Ecto neural progenitor cell (in vitro differentiated cells): ENCODE results near the gene SDF4.

Experiments used
- DNase-seq: peaks from one replicate; pipeline ENCODE4 v3.0.0-alpha.2; 2018; ENCODE audit warnings: low spot score

SDF4 gene

DNA sequence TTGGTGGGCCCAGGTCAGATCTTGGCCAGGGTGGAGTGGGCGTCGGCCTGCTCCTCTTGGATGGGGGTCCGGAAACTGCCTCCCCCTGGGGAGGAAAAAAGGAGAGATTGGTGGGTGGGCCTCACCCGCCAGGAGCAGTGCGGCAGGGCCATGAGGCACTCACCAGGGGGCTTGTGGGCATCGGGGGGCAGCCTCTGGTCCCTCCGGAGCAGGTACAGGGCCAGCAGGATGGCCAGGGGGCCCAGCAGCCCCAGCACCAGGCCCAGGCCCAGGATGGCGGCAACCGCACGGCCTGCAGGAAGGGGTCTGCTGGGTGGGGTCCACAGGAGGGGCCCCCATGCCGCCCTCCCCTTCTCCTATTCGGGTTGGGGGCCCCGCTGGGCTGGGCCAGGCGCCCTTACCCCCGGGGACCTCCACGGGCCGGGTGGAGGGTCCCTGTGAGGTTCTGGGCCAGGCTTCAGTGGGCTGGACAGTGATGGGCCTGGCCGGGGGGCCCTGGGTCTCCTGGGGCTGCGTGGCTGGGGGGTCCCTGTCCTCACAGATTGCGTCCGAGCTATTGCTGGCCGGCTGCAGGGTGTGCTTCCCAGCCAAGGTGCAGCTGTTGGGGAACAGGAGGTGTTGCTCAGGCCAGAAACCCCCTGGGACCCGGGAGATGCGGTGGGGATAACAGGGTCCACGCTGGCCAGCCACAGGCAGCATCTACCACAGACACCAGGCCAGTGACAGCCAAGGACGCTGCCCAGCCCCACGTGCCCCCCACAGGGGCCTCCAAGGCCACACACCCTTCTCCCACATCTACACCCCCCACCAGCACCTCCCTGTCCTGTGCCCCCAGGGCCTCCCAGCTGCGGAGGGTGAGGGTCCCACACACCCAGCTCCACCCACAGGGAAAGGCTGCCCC, 20.0 kb downstream of the SDF4 start:
- DNase-seq, result no peak

DNA sequence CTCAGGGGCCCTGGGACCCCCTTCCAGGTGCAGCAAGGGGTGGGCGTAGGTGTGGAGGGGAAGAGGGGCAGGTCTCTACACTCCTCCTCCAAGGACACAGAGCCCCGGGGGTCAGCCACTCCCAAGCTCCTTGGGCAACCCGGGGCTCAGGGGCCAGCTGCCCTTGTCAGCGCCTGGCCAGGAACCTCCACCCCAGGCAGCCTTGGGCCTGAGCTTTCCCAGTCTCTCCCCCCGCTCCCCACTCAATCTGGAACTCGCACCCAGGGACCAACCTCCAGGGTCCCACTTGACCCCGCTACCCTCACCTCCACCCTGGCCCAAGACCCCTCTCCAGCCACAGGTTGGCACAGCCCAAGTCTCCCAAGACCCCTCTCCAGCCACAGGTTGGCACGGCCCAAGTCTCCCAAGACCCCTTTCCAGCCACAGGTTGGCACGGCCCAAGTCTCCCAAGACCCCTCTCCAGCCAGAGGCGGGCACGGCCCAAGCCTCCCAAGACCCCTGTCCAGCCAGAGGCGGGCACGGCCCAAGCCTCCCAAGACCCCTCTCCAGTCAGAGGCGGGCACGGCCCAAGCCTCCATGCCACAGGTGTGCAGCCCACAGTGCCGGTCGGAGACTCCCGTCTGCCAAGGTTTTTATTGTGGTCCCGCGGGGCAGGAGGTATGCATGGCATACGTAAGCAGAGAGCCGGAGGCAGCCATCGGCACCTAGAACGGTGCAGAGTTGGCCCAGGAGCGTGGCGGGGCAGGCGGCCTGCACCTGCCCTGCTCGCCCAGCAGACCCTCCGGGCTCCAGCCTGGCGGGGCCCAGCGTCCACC, 20.9 kb downstream of the SDF4 start:
- DNase-seq, result no peak

DNA sequence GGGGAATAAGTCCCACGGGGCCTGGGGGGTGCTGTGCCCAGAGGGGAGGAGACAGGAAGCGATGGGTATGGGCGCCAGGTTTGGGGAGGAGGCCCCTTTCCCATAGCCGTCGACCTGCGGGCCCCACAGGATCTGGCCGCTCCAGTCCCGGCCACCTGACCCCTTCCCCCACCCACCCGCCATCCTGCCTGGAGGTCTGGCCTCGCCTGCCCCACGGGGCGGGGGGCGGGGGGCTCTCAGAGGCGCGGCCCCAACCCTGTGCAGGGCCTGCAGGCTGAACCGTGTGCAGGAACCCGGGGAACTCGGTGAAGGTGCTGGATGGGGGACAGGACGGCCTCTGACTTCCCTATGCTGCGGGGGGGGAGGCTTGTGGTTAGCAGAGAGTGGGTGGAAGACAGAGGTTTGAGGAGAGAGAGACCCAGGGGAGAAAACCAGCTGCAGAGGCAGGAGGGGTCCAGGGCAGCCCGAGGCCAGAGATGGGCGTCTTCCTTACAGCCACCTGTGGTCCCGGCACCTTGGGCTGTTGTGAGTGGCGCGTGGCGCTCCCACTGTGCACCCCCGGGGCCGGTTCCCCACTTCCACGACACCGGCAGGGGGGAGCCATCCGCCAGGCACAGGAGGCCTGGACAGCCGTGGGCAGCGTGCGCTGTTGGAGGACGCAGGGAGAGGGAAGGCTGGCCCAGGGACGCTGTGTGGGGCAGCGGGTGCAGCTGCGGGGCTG, 22.9 kb downstream of the SDF4 start:
- DNase-seq, result no peak

DNA sequence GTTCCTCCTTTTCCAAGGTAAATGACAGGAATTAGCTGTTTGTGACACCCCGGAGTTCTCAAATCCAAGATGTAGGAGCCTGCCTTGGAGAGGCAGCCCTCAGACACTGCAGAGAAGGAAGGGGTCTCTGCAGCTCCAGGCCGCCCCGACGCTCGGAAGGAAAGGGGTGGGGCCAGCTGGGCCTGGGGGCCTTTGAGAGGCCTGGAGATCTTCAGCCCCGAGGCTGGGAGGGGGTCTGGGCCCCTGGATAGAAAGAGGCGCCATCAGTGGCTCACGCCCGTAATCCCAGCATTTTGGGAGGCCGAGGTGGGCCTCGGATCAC, 24.3 kb downstream of the SDF4 start:
- no peak for DNase-seq

DNA sequence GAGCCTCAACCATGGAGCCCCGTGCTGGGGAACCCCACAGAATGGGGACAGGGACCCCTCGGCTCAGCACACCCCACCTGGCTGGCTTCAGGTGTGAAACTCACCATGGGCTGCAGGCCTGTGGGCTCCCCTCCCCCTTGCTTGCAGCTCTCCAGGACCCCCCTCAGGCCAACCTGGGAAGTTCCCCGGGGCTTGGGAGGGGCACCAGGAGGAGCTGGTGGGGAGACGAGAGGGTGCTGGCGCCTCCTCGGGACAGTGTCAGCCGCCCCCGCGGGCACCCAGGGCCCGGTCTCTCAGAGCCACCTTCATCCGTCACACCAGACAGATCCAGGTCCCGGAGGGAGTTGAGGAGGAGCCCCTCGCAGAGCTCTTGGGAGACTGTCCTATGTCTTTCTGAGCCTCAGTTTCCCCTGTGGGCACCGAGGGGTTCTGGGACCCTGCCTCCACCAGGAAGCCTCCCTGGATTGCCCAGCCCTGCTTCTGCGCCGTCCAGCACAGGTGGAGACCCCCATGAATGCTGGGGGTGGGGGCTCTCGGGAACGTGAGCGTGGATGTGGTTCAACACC, 24.8 kb downstream of the SDF4 start:
- DNase-seq, result no peak

DNA sequence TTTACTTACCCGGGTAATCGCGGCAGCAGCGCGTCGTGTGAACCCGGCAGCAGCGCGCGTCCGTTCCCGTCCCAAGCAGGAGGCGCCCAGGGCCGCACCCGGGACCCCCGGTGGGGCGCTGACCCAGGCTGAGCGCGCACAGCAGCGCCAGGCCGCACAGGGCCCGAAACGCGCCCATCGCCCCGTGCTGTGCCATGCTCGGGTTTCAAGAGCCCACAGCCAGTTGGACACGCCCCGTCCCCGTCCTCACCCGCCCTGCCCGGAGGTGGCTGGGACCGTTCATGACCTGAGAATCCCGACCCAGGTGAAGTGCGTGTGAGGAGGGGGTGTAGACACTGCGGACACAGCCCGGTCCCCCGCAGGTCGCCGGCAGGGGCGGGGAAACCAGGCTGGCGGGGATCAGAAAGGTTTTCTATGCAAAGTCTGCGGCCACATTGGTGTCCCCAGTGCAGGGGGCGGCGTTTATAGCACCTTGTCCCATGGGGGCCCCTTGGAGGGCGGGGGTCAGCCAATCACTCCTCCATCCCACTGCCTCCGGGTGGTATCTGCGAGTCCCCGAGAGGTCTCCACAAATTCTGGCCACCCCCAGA, 25.3 kb downstream of the SDF4 start, which contains the start of gene TNFRSF18:
Gene TNFRSF18 (minus strand): TSS at position 217 of the 590 bp plus-strand sequence. CDS start 21 bp downstream, at position 196.
- DNase-seq, result no peak

DNA sequence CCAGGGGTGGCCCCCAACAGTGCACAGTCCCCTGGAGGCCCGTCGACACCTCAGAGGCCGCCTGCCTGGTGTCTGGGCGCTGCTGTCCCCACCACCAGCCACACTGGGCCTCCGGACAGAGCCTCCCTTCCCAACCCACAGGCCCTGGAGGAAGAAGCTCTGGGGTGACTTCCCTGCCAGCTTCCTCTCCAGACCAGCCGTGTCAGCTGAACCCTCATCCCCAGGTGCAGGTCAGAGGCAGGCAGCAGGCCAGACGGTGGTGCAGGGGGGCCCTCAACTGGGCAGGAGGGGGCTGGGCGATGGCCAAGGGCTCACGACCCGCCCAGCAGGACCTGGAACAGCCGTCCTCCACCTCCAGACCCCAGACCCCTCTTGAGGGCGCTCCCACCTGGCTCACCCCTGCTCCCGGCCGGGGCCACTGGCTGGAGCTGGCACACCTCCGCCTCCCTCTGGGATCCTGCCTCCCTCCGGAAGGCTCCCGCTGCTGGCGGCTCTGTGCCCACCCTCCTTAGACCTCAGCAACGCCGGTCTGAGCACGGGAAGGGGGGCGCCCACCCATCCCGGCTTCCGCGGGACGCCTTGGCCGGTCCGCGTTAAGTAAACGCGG, 25.9 kb downstream of the SDF4 start:
- no peak for DNase-seq

DNA sequence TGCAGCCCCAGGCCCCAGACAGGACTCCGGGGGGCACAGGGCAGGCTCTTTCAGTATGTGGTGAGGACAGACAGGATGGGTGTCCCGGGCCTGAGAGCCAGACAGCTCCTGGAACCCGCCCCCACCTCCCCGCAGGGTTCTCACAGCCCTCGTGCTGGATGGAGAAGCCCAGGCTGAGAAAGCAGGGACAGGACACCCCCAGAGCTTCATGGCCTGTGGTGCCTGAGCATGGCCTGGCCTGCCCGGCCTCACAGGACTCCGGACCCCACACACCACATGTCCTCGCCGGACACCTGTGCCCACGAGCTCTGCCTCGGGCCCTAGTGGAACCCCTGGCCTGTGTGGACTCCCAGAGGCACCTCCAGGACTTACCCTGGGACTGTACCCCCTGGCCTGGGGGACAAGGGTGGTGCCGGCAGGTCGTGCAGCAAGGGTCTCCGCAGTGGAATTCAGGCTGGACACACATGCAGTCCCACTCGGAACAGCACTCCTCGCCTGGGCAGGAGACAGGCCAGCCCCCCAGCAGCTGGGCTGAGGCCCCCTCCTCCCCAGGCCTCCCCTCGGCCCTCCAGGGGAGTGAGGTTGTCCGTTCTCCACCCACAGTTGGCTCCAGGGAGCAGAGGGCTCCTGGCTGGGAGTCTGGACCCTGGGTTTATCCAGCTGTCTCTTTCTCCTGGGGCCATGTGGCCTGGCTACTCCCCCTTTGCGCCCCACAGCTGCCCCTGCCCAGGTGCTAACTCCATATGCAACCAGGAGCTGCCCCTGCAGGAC, 26.6 kb downstream of the SDF4 start:
- DNase-seq, result no peak

DNA sequence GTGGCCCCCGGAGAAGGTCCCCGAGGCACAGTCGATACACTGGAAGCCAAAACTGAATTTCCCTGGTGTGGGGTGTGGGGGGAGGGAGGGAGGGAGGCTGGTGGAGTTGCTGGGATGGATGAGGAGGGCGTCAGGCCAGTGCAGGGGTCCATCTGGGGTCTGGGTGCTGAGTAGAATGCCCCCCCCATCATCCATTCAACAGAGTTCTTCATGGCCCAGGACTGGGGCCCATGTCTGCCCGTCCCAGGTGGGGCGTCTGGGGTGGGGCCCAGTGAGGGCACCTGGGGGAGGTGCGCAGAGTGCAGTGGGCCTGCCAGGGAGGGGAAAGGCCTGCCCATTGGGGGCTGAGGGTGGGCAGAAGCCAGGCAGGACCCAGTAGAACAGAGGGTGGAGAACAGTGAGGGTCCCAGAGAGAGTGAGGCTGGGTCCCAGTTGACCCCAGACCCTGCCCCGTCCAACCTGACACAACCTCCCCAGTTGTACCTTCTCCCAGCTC, 27.3 kb downstream of the SDF4 start:
- no peak for DNase-seq

DNA sequence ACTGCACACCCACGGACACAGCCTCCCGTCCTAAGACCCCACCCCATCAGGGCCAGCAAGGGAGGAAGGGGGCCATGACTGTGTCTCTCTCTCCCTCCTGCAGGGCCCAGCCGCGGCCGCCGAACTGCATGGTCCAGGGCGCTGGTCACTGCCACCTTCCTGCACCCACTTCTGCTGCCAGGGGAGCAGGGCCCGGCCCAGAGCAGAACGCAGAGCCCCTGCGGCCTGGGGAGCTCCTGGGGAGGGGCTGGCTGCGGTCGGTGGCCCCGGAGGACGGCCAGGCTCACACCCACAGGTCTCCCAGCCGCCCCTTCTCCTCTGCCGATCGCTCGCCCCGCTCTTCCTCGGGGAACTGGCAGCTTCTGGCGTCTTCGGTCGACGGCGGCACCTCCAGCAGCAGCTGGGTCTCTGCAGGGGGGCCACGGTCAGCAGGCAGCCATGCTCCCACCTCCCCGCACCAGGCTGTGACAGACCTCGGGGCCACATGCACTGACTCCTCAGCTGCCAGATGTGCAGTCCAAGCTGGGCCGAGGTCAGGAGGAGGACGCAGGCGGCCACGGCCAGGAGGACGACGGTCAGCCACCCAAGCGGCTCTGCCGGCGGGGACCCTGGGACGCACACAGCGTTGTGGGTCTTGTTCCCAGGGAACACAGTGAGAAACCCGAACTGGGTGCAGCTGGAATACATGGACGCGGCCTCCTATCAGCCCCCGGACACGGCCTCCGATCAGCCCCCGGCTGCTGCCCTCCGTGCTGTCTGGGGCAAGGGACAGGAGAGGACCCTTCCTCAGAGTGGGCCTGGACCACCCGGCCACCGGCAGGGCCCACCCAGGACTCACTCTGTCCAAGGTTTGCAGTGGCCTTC, 28.0 kb downstream of the SDF4 start:
- DNase-seq, result no peak

DNA sequence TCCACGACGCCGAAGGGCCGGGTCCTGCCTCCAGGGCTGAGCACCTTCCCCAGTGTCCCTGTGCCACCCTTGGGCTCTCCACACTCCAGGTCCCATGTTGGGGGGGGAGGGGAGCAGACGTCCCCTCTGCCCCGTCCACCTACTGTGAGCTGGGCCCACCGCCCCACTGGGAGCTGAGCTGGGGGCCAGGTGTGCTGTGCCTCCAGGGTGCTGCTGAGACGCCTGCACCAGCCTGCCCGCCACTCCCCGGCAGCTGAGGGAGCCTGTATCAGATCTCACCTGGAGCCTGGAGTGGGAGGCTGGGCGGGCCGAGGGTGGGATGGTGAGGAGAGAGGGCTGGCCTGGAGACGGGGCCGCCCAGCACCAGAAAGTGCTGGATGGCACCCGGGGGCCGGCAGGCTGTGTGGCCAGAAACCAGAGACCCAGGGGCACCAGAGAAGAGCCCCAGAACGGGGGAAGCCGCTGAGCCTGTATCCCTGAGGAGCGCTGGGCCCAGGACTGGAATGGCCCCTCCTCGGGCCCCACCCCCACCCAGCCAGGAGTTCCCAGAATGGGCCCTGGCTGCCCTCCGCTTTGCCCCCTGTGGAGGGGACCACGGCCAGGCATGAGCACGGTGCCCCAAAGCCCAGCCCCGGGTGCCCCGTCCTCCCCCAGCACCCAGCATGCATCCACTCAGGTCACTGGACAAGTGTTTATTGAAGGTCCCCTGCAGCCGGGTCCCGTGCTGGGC, 28.8 kb downstream of the SDF4 start:
- no peak for DNase-seq

DNA sequence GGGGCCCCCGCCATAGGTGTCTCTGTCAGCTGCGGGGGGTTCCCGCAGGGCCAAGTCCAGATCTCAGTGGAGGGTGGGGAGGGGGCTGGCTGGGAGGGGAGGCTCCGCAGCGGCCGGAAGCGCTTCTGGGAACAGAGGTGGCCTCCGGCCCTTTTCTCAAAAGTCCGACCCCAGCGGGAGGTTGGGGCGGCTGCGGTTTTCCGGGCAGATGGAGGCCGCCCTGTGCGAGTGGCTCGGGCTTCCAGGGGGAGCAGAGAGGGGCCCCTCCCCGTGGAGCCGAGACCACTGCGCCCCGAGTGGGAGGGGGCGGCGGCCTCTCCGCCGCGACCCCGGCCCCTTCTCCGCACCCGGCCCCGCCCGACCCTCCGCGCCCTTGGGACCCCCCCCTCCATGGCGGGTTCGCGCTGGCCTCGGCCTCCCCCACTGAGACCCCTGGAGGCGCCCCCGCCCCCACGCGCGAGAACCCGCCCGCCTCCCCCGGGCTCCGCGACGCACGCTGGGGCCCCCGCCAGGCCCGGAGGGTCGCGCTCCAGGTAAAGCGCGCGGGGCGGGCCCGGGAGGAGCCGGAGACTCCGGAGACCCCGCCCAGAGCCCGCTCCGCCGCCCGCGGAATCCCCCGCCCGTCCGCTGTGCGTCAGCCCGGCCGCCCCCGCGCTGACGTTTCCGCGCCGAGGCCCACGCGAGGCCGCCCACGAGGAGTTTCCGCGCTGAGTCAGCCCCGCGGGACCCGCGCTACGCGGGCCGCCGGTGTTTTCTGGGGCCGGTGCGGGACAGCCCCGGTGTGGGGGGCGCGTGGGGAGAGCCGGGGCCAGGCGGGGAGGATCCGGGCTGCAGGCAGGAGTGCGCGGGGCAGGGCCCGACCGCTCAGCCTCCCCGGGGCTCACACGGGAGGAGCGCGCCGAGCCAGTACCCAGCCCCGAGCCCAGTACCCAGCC, 30.7 kb downstream of the SDF4 start:
- DNase-seq, result no peak

DNA sequence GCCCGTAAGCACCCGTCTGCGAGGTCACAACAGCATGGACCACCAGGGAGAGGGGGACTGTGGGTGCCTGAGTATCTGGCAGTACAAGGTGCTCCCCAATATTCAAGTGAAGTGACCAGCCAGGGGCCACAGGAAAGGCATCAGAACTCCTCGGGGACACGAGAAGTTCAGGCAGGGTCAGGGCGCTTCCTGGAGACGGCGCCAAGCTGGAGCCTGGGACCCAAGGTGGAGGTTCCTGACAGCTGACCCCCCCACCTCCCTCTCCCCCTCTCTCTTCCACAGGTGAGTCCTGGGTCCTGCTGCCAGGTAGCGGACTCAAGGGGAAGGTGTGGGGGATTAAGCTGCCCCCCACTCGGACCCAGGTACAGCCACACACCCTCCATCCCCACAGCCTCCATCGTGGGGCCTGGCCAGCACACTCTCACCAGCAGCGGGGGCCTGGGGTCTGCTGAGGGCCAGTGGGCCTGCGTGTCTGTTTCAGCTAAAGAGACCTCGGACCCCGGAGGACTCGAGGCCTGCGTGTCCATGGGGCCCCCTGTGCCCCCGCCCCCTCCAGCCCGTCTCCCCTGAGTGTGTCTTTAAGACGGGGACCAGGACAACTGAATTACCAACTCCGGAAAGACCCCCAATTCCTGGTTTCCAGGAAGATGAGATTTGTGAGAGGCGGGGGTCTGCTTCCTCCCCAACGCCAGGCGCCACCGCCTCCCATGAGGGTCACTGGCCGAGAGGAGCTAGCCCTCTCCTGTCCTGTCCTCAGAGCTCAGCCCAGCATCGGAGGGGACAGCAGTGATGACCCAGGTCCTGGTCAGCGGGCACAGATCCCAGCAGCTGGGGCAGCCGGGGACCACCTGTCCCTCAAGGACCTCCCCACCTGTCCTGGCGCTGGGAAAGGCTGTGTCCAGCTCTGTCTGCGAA, 31.6 kb downstream of the SDF4 start:
- no peak for DNase-seq

DNA sequence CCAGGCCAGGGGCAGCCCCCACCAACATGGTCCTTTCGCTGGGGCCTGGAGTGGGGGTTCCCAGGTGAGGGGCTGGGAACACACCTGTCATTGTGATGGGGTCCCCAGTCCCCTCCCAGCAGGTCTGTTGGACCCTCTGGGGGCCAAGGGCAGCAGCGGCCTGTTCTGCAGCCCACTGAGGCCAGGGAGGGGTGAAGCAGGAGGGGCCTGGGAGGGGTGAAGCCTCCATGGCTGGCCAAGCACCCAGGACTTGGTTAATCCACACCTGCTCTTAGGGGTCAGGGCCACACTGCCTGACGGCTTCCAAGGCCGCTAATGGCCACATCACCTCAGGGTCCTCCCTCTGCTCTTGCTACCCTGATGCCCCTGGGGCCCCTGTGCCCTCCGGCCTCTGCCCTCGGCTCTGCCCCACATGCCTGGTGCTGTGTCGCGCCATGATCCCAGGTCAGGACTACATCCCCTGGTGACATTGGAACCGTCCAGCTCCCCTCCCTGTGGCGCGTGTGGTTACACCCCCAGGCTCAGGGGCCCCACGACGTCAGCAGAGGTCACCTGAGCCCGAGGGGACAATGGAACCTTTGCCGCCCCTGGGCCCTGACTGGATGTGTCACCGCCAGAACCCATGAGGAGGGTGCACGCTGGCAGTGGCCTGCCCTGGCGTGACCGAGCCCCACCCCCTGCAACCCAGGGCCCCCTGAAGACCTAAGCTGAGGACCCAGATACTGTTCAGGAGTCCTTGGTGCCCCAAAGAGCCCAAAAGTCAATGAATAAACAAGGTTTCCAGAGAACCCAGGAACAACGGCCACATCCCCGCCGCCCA, 32.5 kb downstream of the SDF4 start:
- no peak for DNase-seq

DNA sequence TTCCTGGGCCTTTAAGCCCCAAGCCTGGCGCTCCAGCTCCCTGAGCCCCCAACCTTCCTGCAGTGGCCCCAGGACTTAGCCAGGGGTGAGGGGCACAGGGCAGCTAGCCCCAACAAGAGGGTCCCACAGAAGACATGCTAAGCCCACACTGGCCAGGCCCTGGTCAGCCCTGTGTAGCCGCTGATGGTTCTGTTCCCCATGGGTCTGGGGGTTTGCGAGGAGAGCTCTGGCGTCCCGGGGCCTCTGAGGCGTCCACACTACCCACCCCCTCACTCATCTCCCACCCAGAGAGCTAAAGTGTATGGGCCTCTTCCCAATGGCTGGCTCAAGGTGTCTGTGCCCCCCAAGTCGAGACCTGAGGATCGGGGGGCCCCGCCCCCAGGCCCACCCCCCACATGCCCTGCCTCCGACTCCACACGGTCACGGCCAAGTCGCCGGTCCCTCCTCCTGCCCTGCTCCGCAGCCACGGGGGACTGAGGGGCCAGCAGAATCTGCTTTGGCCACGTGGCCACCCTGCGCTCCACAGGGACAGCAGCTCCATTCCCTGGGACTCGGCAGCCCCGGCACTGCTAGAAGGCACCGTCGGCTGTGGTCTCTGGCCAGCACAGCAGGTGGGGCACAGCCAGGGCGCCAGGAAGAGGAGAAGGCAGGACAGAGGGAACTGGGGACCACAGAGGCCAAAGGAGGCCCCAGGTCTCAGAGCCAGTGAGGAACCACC, 33.2 kb downstream of the SDF4 start:
- DNase-seq, result no peak
